A673 (cell line): ENCODE data around the gene TRPM6.

ENCODE experiments used
- CTCF ChIP-seq: fragments of 300-800, 200-600 bp; sonication (generic); conservative IDR thresholded peaks from 2 replicates; pipeline ENCODE4 v1.5.1; 2017; ENCODE audit warnings: low read depth, mild to moderate bottlenecking, antibody characterized with exemption, low read length, moderate library complexity, mixed read lengths
- EZH2 ChIP-seq: fragments of 200-600 bp; sonication (generic); IDR thresholded peaks from 2 replicates; pipeline ENCODE4 v1.6.1; 2017; ENCODE audit warnings: borderline replicate concordance, low read depth, mild to moderate bottlenecking, mixed read lengths, antibody characterized with exemption, low read length; ENCODE audit not compliant: poor library complexity, severe bottlenecking

GRCh38 chr9:74838351-74838750 lies 49.4 kb downstream of the TRPM6 start:
- TF ChIP-seq CTCF = no peak
- no peak for TF ChIP-seq EZH2
